HEK293T (cell line): ENCODE data around the gene KRT2.

Experiments
- CTCF ChIA-PET: fragments of 350-600 bp; formaldehyde crosslinking; extraction: SDS; loops from one replicate; lab custom pipeline; 2021; ENCODE audit warnings: antibody characterized with exemption, inconsistent platforms; lab: Yijun Ruan, JAX
- POLR2A ChIA-PET: fragments of 350-600 bp; formaldehyde crosslinking; extraction: SDS; loops from one replicate; lab custom pipeline; 2020; ENCODE audit warnings: antibody characterized with exemption, inconsistent platforms; lab: Yijun Ruan, JAX
- DNase-seq: peaks from one replicate; pipeline ENCODE4 v3.0.0; 2012; ENCODE audit warnings: mixed read lengths; ENCODE audit errors: extremely low spot score
- ARNT ChIP-seq: fragments of 450-650 bp; IDR thresholded peaks from 2 replicates; pipeline ENCODE4 v1.6.1; 2017; ENCODE audit warnings: mild to moderate bottlenecking
- BHLHE40 ChIP-seq: fragments of 450-650 bp; IDR thresholded peaks from 2 replicates; pipeline ENCODE4 v1.6.1; 2016; ENCODE audit warnings: mild to moderate bottlenecking, moderate library complexity, borderline replicate concordance
- CTBP1 ChIP-seq: fragments of 450-650 bp; IDR thresholded peaks from 2 replicates; pipeline ENCODE4 v1.6.1; 2016; ENCODE audit warnings: borderline replicate concordance
- ELF4 ChIP-seq: fragments of 450-650 bp; IDR thresholded peaks from 2 replicates; pipeline ENCODE4 v1.6.1; 2017; ENCODE audit warnings: antibody characterized with exemption
- FOXA1 ChIP-seq: fragments of 450-650 bp; IDR thresholded peaks from 2 replicates; pipeline ENCODE4 v1.6.1; 2016; ENCODE audit warnings: mild to moderate bottlenecking
- FOXK2 ChIP-seq: fragments of 450-650 bp; IDR thresholded peaks from 2 replicates; pipeline ENCODE4 v1.6.1; 2016; ENCODE audit warnings: mild to moderate bottlenecking
- FOXM1 ChIP-seq: fragments of 450-650 bp; IDR thresholded peaks from 2 replicates; pipeline ENCODE4 v1.6.1; 2017; ENCODE audit warnings: mild to moderate bottlenecking, borderline replicate concordance
- HDGF ChIP-seq: fragments of 450-650 bp; IDR thresholded peaks from 2 replicates; pipeline ENCODE4 v1.6.1; 2017; ENCODE audit warnings: antibody characterized with exemption, borderline replicate concordance
- L3MBTL2 ChIP-seq: fragments of 450-650 bp; conservative IDR thresholded peaks from 2 replicates; pipeline ENCODE4 v1.6.1; 2016; ENCODE audit warnings: mild to moderate bottlenecking
- LEF1 ChIP-seq: fragments of 450-650 bp; IDR thresholded peaks from 2 replicates; pipeline ENCODE4 v1.6.1; 2017; ENCODE audit warnings: mild to moderate bottlenecking, borderline replicate concordance
- NFRKB ChIP-seq: fragments of 450-650 bp; IDR thresholded peaks from 2 replicates; pipeline ENCODE4 v1.6.1; 2016; ENCODE audit warnings: mild to moderate bottlenecking, moderate library complexity
- PKNOX1 ChIP-seq: fragments of 450-650 bp; IDR thresholded peaks from 2 replicates; pipeline ENCODE4 v1.6.1; 2016
- SP1 ChIP-seq: fragments of 450-650 bp; IDR thresholded peaks from 2 replicates; pipeline ENCODE4 v1.6.1; 2017
- SUZ12 ChIP-seq: fragments of 450-650 bp; IDR thresholded peaks from 2 replicates; pipeline ENCODE4 v1.6.1; 2016; ENCODE audit warnings: mild to moderate bottlenecking
- TARDBP ChIP-seq: fragments of 450-650 bp; IDR thresholded peaks from 2 replicates; pipeline ENCODE4 v1.6.1; 2016
- ZNF384 ChIP-seq: fragments of 450-650 bp; IDR thresholded peaks from 2 replicates; pipeline ENCODE4 v1.6.1; 2016

The KRT2 gene

DNA sequence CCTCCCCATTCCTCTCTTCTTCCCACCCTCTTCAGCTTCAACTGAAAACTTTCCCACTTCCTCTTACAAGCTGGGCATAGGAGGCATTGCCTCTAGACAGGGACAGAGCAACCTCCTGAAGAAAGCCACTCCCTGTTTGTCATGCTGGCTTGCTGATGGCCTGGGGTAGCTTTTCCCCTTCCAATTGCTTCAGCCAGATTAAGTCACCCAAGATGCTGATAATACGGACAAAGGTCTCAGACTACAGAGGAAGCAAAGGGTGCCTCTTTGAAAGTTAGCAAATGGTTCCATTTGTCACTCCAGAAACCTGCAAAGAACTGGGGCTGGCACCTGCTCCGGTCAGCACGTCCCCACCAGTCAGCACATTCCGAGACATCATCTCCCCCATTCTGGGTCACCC lies 6.0 kb downstream of the KRT2 start:
- POLR2A ChIA-PET, result interaction anchor here (1.0 kb wide), 1 partner anchor 362 kb away, joined by 3 read pairs; no protein-coding TSS in a partner anchor
- no peak for DNase-seq
- TF ChIP-seq FOXA1 (no peak), ARNT (no peak), NFRKB (no peak), CTBP1 (no peak), FOXK2 (no peak)
- CTCF ChIA-PET, result no interaction called here

- no peak for DNase-seq
- ChIA-PET POLR2A (interaction anchor here (1.0 kb wide), 1 partner anchor 362 kb away, joined by 3 read pairs; no protein-coding TSS in a partner anchor), CTCF (no interaction called here)
- TF ChIP-seq ARNT (no peak), HDGF (no peak), SP1 (no peak), L3MBTL2 (no peak), FOXK2 (no peak)
These were observed 6.8 kb downstream of the KRT2 start for GRCh38 chr12:52645120-52645761.

DNA sequence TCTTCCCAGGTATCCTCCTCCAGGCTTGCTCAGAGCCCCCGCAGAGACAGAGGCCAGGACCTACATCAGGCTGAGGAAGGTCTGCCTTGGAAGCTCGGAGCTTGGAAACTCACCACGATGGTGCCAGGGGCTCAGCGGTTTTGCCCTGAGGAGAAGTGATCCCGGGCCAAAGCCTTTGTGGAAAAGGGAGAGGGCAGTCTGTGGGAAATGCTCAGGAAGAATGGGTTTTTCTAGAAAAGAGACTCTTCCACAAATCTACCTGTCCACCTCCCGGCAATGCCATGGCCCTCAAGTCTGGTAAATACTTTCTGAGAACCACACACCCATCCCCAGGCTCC lies 8.0 kb downstream of the KRT2 start:
- ChIA-PET POLR2A (no interaction called here), CTCF (no interaction called here)
- DNase-seq, result no peak
- TF ChIP-seq SP1, result no peak
- no peak for TF ChIP-seq SUZ12
- TF ChIP-seq FOXA1, result no peak
- TF ChIP-seq L3MBTL2, result no peak
- no peak for TF ChIP-seq TARDBP
- no peak for TF ChIP-seq ARNT
- no peak for TF ChIP-seq BHLHE40
- TF ChIP-seq ELF4, result no peak
- TF ChIP-seq CTBP1, result no peak
- no peak for TF ChIP-seq FOXM1
- no peak for TF ChIP-seq LEF1
- no peak for TF ChIP-seq HDGF
- no peak for TF ChIP-seq FOXK2
- TF ChIP-seq ZNF384, result no peak
- no peak for TF ChIP-seq NFRKB
- no peak for TF ChIP-seq PKNOX1

GRCh38 chr12:52643233-52644077 lies 8.6 kb downstream of the KRT2 start:
- POLR2A ChIA-PET, result no interaction called here
- CTCF ChIA-PET, result interaction anchor here (0.8 kb wide), 1 partner anchor 264 kb away, joined by 3 read pairs; no protein-coding TSS in a partner anchor
- TF ChIP-seq HDGF (no peak), FOXA1 (no peak), L3MBTL2 (no peak), SP1 (no peak), ELF4 (no peak), BHLHE40 (no peak), SUZ12 (no peak), FOXK2 (no peak), ZNF384 (no peak), LEF1 (no peak)
- DNase-seq, result no peak

GRCh38 chr12:52641468-52641867 lies 10.5 kb downstream of the KRT2 start:
- DNase-seq, result no peak
- ChIA-PET CTCF (no interaction called here), POLR2A (no interaction called here)
- no peak for TF ChIP-seq CTBP1
- no peak for TF ChIP-seq BHLHE40
- no peak for TF ChIP-seq FOXK2
- TF ChIP-seq PKNOX1, result no peak
- no peak for TF ChIP-seq ZNF384
- TF ChIP-seq HDGF, result no peak
- TF ChIP-seq NFRKB, result no peak
- no peak for TF ChIP-seq LEF1
- TF ChIP-seq TARDBP, result no peak

DNA sequence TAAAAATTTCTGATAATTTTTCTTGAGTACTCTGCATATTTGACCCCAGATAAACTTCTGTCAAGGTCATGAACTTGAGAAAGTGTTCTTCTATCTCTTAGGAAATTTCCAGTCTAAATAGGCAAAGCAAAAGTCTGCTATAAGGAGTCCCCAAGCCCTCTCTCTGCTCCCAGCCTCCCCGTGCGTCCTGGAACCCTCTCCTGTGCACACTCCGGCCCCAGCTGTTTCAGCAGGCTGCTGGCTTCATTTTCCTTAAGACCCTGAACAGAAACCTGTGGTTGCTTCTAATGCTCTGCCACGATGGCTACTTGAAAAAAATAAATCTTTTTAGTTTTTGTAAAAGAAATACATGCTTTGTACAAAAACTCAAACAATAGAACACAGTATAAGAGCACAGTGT lies 14.7 kb downstream of the KRT2 start:
- DNase-seq, result no peak
- POLR2A ChIA-PET, result no interaction called here
- TF ChIP-seq ZNF384 (no peak), PKNOX1 (no peak), NFRKB (no peak), BHLHE40 (no peak), FOXK2 (no peak)
- CTCF ChIA-PET, result no interaction called here
